Left ventricle myocardium inferior (tissue), 1 donor: ENCODE results near the gene ZNF445. TPM values are rescaled to one million over a fixed set of nuclear protein-coding genes. Genes with fewer than 3 reads are reported as not detected.

Experiments
- DNase-seq: peaks from one replicate; pipeline ENCODE4 v3.0.0-alpha.2; 2020
- H3K27ac ChIP-seq: fragments of 200-600 bp; replicated peaks from 2 replicates; pipeline ENCODE4 v1.8.0; 2021
- H3K27me3 ChIP-seq: fragments of 200-600 bp; 2 replicates; pipeline ENCODE4 v1.8.0; 2021; ENCODE audit warnings: low read depth
- H3K36me3 ChIP-seq: fragments of 200-600 bp; 2 replicates; pipeline ENCODE4 v1.8.0; 2021
- H3K4me1 ChIP-seq: fragments of 200-600 bp; 2 replicates; pipeline ENCODE4 v1.8.0; 2021
- H3K4me3 ChIP-seq: fragments of 200-600 bp; 2 replicates; pipeline ENCODE4 v1.8.0; 2021; ENCODE audit warnings: mild to moderate bottlenecking, moderate library complexity
- H3K9me3 ChIP-seq: fragments of 200-600 bp; replicated peaks from 2 replicates; pipeline ENCODE4 v1.8.0; 2021
- intact Hi-C: fragments of 100-400 bp; cut with micrococcal nuclease; formaldehyde crosslinking; loops from one replicate; pipeline ENCODE4 v1.11.0; 2022
- total RNA-seq: library from RNA; stranded (reverse); fragmentation: NEBNext Ultra II Directional; extraction: Animal tissue kit (Norgen Biotek cat#: 25700); gene quantifications from one replicate; pipeline ENCODE4 v1.2.1, GENCODE V29; 2021
- TF ChIP-seq, protein P1 (sequence below): fragments of 200-600 bp; IDR thresholded peaks from 2 replicates; pipeline ENCODE4 v1.8.0; 2021; ENCODE audit warnings: antibody characterized with exemption, mild to moderate bottlenecking, borderline replicate concordance
- donor health status: DM: no; HTN: yes; CAD: no; lungs with severe emphysema.

ZNF445 gene
- total RNA-seq, 1 donor from 2014 or later = 11.8 TPM

DNA sequence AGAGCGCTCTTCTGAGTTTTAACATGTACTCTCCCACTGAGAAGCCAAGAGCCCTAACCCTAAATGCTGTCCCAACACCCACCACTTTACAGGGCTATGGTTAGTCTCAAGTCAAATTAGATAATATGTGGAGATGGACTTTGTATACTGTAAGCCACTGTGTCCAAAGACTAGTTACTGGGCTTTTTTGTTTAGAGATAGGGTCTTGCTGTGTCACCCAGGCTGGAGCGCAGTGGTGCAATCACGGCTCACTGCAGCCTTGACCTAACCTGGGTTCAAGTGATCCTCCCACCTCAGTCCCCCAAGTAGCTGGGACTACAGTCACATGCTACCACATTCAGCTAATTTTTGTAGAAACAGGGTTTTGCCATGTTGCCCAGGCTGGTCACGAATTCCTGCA lies 23.2 kb downstream of the ZNF445 start:
- Histone ChIP-seq H3K4me3 (no peak overlapping the region), H3K4me1 (no peaks in the 10 kb centered on the region), H3K9me3 (no peaks in the 10 kb centered on the region), H3K27ac (no peak overlapping the region), H3K27me3 (no peaks in the 10 kb centered on the region), H3K36me3 (peaks cover 97% of the 10 kb centered on the region)
- intact Hi-C loops = no loop called here
- DNase-seq = no peak
- TF ChIP-seq, protein P1, sequence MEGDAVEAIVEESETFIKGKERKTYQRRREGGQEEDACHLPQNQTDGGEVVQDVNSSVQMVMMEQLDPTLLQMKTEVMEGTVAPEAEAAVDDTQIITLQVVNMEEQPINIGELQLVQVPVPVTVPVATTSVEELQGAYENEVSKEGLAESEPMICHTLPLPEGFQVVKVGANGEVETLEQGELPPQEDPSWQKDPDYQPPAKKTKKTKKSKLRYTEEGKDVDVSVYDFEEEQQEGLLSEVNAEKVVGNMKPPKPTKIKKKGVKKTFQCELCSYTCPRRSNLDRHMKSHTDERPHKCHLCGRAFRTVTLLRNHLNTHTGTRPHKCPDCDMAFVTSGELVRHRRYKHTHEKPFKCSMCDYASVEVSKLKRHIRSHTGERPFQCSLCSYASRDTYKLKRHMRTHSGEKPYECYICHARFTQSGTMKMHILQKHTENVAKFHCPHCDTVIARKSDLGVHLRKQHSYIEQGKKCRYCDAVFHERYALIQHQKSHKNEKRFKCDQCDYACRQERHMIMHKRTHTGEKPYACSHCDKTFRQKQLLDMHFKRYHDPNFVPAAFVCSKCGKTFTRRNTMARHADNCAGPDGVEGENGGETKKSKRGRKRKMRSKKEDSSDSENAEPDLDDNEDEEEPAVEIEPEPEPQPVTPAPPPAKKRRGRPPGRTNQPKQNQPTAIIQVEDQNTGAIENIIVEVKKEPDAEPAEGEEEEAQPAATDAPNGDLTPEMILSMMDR = no peak

DNA sequence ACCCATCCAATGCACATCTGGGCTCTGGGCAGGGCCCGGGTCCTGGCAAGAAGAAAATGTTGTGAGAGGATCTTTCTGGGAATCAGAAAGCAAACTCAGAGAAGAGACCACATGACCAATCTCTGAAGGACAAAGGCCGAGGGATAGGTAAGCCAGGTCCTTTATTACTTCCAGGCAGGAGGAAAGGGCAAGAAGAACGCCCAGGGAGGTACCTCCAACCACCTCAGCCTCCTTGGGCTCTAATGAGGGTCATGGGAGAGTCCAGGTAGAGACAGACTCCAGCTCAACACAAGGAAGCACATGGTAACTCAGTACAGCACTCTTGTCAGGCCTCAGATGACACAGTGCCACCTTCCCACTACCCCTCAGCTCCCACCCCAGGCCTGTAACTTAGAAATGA lies 26.0 kb downstream of the ZNF445 start:
- H3K27me3 ChIP-seq = no peaks in the 10 kb centered on the region
- H3K4me3 ChIP-seq = no peak overlapping the region
- H3K27ac ChIP-seq = no peak overlapping the region
- TF ChIP-seq, protein P1 = no peak
- peaks cover 98% of the 10 kb centered on the region for H3K36me3 ChIP-seq
- intact Hi-C loops = no loop called here
- no peak for DNase-seq
- H3K4me1 ChIP-seq = no peaks in the 10 kb centered on the region
- peaks cover 14% of the 10 kb centered on the region for H3K9me3 ChIP-seq

DNA sequence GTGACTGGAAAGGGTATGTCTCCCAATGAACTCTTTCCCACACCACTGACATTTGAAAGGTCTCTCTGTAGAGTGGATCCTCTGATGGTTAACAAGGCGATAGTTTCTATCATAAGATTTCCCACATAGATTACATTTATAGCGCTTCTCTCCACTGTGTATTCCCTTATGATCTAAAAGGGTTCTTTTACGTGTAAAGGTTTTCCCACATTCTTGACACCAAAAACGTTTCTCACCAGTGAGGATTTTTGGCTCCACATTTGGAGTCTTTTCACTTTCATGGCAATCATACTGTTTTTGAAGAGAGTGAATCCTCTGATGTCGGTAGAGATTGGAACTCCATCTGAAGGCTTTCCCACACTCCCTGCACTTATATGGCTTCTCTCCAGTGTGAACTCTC lies 30.5 kb downstream of the ZNF445 start:
- H3K9me3 ChIP-seq = peaks cover 14% of the 10 kb centered on the region
- H3K27me3 ChIP-seq = no peaks in the 10 kb centered on the region
- intact Hi-C loops = no loop called here
- TF ChIP-seq, protein P1 = no peak
- H3K27ac ChIP-seq = no peak overlapping the region
- H3K36me3 ChIP-seq = peaks cover 78% of the 10 kb centered on the region
- H3K4me1 ChIP-seq = peaks cover 5% of the 10 kb centered on the region
- no peak for DNase-seq
- no peak overlapping the region for H3K4me3 ChIP-seq

DNA sequence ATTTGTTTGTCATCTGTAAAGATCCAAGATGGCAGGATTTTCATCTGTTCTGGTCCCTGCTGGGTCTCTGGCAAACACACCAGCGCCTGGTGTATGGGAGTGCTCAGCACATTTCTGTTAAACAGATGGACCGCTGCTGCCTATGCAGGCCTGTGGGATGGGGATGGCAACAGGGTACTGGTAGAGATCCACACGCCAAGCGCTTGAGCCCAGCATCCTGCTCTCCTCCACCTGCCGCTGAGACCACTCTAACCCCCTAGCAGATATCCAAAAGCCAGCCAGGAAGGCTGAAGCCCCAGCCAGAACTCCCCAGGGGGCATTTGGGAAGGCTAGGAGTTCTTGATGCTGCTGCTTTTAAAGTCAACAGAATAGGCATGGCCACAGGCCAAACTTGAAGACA lies 31.7 kb downstream of the ZNF445 start:
- no peaks in the 10 kb centered on the region for H3K27me3 ChIP-seq
- peaks cover 14% of the 10 kb centered on the region for H3K9me3 ChIP-seq
- intact Hi-C loops = no loop called here
- TF ChIP-seq, protein P1 = no peak
- H3K27ac ChIP-seq = no peak overlapping the region
- DNase-seq = no peak
- no peak overlapping the region for H3K4me3 ChIP-seq
- H3K4me1 ChIP-seq = peaks cover 13% of the 10 kb centered on the region
- peaks cover 67% of the 10 kb centered on the region for H3K36me3 ChIP-seq

DNA sequence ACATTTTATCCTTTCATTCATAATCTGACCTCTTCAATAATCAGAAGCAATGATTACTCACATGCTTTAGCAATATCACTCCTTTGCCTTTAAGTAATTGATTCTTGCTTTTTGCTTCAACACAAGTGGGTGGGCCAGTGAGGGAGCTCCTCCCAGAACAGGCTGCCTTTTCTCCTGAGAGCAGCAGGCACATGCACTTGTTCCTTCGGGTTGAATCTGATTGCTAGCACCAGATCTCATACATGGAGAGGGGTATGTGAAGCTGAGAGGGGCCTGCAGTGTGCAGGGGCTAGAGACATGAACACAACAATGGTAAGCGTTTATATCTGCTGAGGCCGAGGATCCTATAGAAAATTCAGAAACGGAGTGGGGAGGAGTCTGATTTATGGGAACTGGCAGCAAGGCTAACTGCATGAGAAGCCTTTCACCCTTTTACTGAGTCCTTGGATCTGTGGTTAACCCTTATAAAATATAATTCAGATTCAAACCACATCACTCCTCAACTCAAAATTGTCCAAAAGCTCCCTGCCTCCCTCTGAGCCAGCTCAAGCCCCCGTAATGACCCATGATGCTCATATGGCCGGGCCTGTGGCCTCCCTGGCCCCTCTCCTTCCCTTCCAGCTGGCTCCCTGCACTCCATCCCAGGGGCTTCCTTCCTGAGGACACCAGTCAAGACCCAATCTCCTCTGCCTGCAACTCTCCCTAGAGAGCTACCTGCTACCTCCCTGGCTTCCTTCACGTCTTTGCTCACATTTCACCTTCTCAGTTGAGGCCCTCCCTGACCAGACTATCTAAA lies 32.4 kb downstream of the ZNF445 start:
- Histone ChIP-seq H3K27ac (no peak overlapping the region), H3K9me3 (peaks cover 14% of the 10 kb centered on the region), H3K4me3 (no peak overlapping the region), H3K4me1 (peaks cover 20% of the 10 kb centered on the region), H3K36me3 (peaks cover 60% of the 10 kb centered on the region), H3K27me3 (no peaks in the 10 kb centered on the region)
- intact Hi-C loops = no loop called here
- TF ChIP-seq, protein P1 = no peak
- DNase-seq = no peak
